Neural cell (in vitro differentiated cells): Measurements from ENCODE around the gene FADS1. TPM values are rescaled to one million over a fixed set of nuclear protein-coding genes. Genes with fewer than 3 reads are reported as not detected.

Source experiments
- H2AFZ ChIP-seq: fragments of 200-600, 300-800 bp; sonication (generic), shearing (Covaris generic); 2 replicates; pipeline ENCODE4 v1.6.0; 2014; ENCODE audit warnings: low read depth, mild to moderate bottlenecking, antibody characterized with exemption, low read length, moderate library complexity
- H3F3A ChIP-seq: fragments of 200-600 bp; shearing (Covaris generic); 2 replicates; pipeline ENCODE4 v1.6.1; 2016; ENCODE audit warnings: mild to moderate bottlenecking, moderate library complexity, mixed read lengths, antibody characterized with exemption, low read length; ENCODE audit not compliant: insufficient read depth, poor library complexity, severe bottlenecking
- H3K27ac ChIP-seq: fragments of 200-600, 300-800 bp; sonication (generic), shearing (Covaris generic); 2 replicates; pipeline ENCODE4 v1.5.1; 2014; ENCODE audit warnings: mild to moderate bottlenecking, low read length, moderate library complexity
- H3K27me3 ChIP-seq: fragments of 300-800, 200-600 bp; sonication (generic), shearing (Covaris generic); 2 replicates; pipeline ENCODE4 v1.6.0; 2014; ENCODE audit warnings: mild to moderate bottlenecking, low read depth, low read length, moderate library complexity; ENCODE audit not compliant: insufficient read depth
- H3K36me3 ChIP-seq: fragments of 300-800, 200-600 bp; sonication (generic), shearing (Covaris generic); 2 replicates; pipeline ENCODE4 v1.5.1; 2014; ENCODE audit warnings: mild to moderate bottlenecking, antibody characterized with exemption, low read length, moderate library complexity; ENCODE audit not compliant: insufficient read depth
- H3K4me2 ChIP-seq: fragments of 300-800, 200-600 bp; sonication (generic), shearing (Covaris generic); 2 replicates; pipeline ENCODE4 v1.6.0; 2014; ENCODE audit warnings: mild to moderate bottlenecking, low read length
- H3K4me3 ChIP-seq: fragments of 300-800, 200-600 bp; sonication (generic), shearing (Covaris generic); 2 replicates; pipeline ENCODE4 v1.5.1; 2014; ENCODE audit warnings: mild to moderate bottlenecking, low read length, moderate library complexity
- H3K79me2 ChIP-seq: fragments of 200-600 bp; shearing (Covaris generic); replicated peaks from 2 replicates; pipeline ENCODE4 v1.6.0; 2014; ENCODE audit warnings: mild to moderate bottlenecking, low read length, moderate library complexity; ENCODE audit not compliant: insufficient read depth
- H3K9ac ChIP-seq: fragments of 300-800, 200-600 bp; sonication (generic), shearing (Covaris generic); 2 replicates; pipeline ENCODE4 v1.6.1; 2016; ENCODE audit warnings: mild to moderate bottlenecking, low read length, mixed read lengths
- H3K9me2 ChIP-seq: fragments of 200-600 bp; shearing (Covaris generic); 2 replicates; pipeline ENCODE4 v1.6.1; 2016; ENCODE audit warnings: mild to moderate bottlenecking, low read length, mixed read lengths; ENCODE audit not compliant: insufficient read depth
- H3K9me3 ChIP-seq: fragments of 200-600, 300-800 bp; sonication (generic), shearing (Covaris generic); 2 replicates; pipeline ENCODE4 v1.6.1; 2016; ENCODE audit warnings: mild to moderate bottlenecking, mixed run types, low read length, moderate library complexity, mixed read lengths
- H4K20me1 ChIP-seq: fragments of 200-600 bp; shearing (Covaris generic); 2 replicates; pipeline ENCODE4 v1.6.1; 2016; ENCODE audit warnings: mild to moderate bottlenecking, mixed run types; ENCODE audit not compliant: insufficient read depth
- CTCF ChIP-seq: fragments of 450-650 bp; IDR thresholded peaks from 2 replicates; pipeline ENCODE4 v1.5.1; 2014; ENCODE audit warnings: antibody characterized with exemption, mild to moderate bottlenecking, moderate library complexity; ENCODE audit not compliant: poor library complexity, severe bottlenecking
- EP300 ChIP-seq: fragments of 450-650 bp; conservative IDR thresholded peaks from 2 replicates; pipeline ENCODE4 v1.6.1; 2014; ENCODE audit warnings: antibody characterized with exemption, mild to moderate bottlenecking, moderate library complexity; ENCODE audit not compliant: poor library complexity, severe bottlenecking
- EZH2 ChIP-seq: fragments of 200-600, 300-800 bp; shearing (Covaris generic), sonication (generic); IDR thresholded peaks from 2 replicates; pipeline ENCODE4 v1.6.1; 2014; ENCODE audit warnings: antibody characterized with exemption, low read length, borderline replicate concordance, mild to moderate bottlenecking; ENCODE audit not compliant: insufficient read depth, poor library complexity, severe bottlenecking
- MXI1 ChIP-seq: fragments of 450-650 bp; conservative IDR thresholded peaks from 2 replicates; pipeline ENCODE4 v1.6.1; 2014; ENCODE audit warnings: antibody characterized with exemption, mild to moderate bottlenecking; ENCODE audit not compliant: poor library complexity, severe bottlenecking
- POLR2AphosphoS5 ChIP-seq: IDR thresholded peaks from 2 replicates; pipeline ENCODE4 v1.6.1; 2012
- RAD21 ChIP-seq: fragments of 450-650 bp; conservative IDR thresholded peaks from 2 replicates; pipeline ENCODE4 v1.6.1; 2014; ENCODE audit warnings: antibody characterized with exemption, mild to moderate bottlenecking, moderate library complexity
- REST ChIP-seq: IDR thresholded peaks from 2 replicates; pipeline ENCODE4 v1.6.1; 2012; ENCODE audit warnings: borderline replicate concordance
- SMC3 ChIP-seq: fragments of 450-650 bp; conservative IDR thresholded peaks from 2 replicates; pipeline ENCODE4 v1.6.1; 2014; ENCODE audit warnings: antibody characterized with exemption, mild to moderate bottlenecking, moderate library complexity; ENCODE audit not compliant: poor library complexity
- TAF1 ChIP-seq: IDR thresholded peaks from 2 replicates; pipeline ENCODE4 v1.6.1; 2012; ENCODE audit warnings: low read depth
- polyA plus RNA-seq: library from polyadenylated mRNA; depleted of rRNA; stranded (reverse); fragments of >200 nt; gene quantifications from 2 replicates; pipeline ENCODE4 v1.2.3, GENCODE V29; 2014

Gene FADS1
- polyA plus RNA-seq, 1 donor from 2014 or later: 102 TPM

GRCh38 chr11:61815790-61816735, 740 bp downstream of the FADS1 start:
- Histone ChIP-seq H3K9me3 (no peaks in the 10 kb centered on the region), H3F3A (no peaks in the 10 kb centered on the region), H2AFZ (peak overlapping the region; percentile 42), H4K20me1 (no peaks in the 10 kb centered on the region), H3K36me3 (peaks cover 5% of the 10 kb centered on the region), H3K4me2 (peak overlapping the region; percentile 75), H3K9me2 (no peaks in the 10 kb centered on the region), H3K4me3 (peak overlapping the region; percentile 99), H3K27ac (peak overlapping the region; percentile 93), H3K9ac (peak overlapping the region; percentile 97), H3K27me3 (no peaks in the 10 kb centered on the region), H3K79me2 (peaks cover 40% of the 10 kb centered on the region)
- no peak for TF ChIP-seq EZH2
- peak; percentile 44 for TF ChIP-seq TAF1

- Histone ChIP-seq H3K4me2 (peak overlapping the region; percentile 75), H3K79me2 (peaks cover 36% of the 10 kb centered on the region)
Measured at GRCh38 chr11:61814958-61815789, 1.6 kb downstream of the FADS1 start.

More at GRCh38 chr11:61814958-61815789, 1.6 kb downstream of the FADS1 start:
- TF ChIP-seq REST: peak; percentile 42
- TF ChIP-seq RAD21: no peak
- peak; percentile 91 for TF ChIP-seq POLR2AphosphoS5
- TF ChIP-seq EP300: peak; percentile 48
- no peak for TF ChIP-seq CTCF
- peak; percentile 31 for TF ChIP-seq MXI1
- peak; percentile 36 for TF ChIP-seq TAF1
- TF ChIP-seq SMC3: peak; percentile 7
- no peaks in the 10 kb centered on the region for H3K27me3 ChIP-seq
- H3K9me3 ChIP-seq: no peaks in the 10 kb centered on the region
- peak overlapping the region; percentile 97 for H3K9ac ChIP-seq
- no peaks in the 10 kb centered on the region for H4K20me1 ChIP-seq
- H3F3A ChIP-seq: no peaks in the 10 kb centered on the region
- H3K36me3 ChIP-seq: peaks cover 12% of the 10 kb centered on the region
- no peaks in the 10 kb centered on the region for H3K9me2 ChIP-seq
- peak overlapping the region; percentile 99 for H3K4me3 ChIP-seq
- peak overlapping the region; percentile 70 for H2AFZ ChIP-seq
- H3K27ac ChIP-seq: peak overlapping the region; percentile 93
